Lower leg skin (tissue), 3 donors: ENCODE measurements around the gene VPS13D.

Experiments used
- CTCF ChIP-seq, 3 donors: fragments of 450-650 bp; IDR thresholded peaks; one replicate each; pipeline ENCODE4 v1.5.1; 2016; ENCODE audit warnings: antibody characterized with exemption in 3 of 3, mild to moderate bottlenecking in 3 of 3, moderate library complexity in 2 of 3
- POLR2A ChIP-seq, 2 donors: fragments of 450-650 bp; IDR thresholded peaks; one replicate each; pipeline ENCODE4 v1.6.1; 2016 to 2017; ENCODE audit warnings: antibody characterized with exemption in 2 of 2, mild to moderate bottlenecking in 1 of 2, moderate library complexity in 1 of 2

- TF ChIP-seq CTCF (IDR thresholded peaks at IDR 0.05) (no peak), POLR2A (IDR thresholded peaks at IDR 0.05) (no peak)
Observed at GRCh38 chr1:12495725-12496124, 265.9 kb downstream of the VPS13D start.
